CD4-positive, alpha-beta T cell treated with Interleukin-17A for 4 hours (primary cell): Measurements from ENCODE around the gene ZNF132.

Experiments
- DNase-seq: peaks from one replicate; pipeline ENCODE4 v3.0.0-alpha.2; 2020; ENCODE audit warnings: mixed read lengths

The ZNF132 gene

DNA sequence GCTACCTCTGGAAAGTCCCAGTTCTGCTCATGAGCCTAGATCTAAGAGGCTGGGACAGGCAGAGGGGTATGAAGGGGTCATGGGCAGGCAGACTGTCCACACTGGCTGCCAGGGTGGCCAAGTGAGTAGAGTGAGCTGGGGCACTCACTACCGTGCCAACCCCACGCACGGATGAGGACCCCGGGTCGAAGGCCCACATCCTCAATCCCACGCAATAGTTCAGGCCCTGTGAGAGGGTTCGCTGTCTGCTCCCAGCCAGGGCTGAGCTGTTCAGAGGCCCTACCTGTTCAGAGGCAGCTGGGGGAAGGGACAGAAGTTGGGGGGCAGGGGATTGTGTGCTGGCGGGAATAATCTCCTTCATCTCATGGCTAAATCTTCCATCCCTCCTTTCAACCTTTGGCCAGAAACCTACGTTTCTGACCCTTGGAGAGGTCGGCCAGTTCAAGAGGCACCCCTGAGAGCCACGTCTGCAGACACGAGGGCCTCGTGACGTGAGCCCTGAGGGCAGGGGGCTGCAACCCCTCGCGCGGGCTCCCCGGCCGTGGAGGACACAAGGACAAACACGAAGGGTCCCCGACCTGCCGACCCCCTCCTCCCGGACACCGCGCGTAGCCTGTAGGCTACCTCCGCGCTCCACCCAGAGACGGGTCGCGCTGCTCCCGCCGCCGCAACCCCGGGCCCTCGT, 53.9 kb downstream of the ZNF132 start:
- DNase-seq, result peak; percentile 25

DNA sequence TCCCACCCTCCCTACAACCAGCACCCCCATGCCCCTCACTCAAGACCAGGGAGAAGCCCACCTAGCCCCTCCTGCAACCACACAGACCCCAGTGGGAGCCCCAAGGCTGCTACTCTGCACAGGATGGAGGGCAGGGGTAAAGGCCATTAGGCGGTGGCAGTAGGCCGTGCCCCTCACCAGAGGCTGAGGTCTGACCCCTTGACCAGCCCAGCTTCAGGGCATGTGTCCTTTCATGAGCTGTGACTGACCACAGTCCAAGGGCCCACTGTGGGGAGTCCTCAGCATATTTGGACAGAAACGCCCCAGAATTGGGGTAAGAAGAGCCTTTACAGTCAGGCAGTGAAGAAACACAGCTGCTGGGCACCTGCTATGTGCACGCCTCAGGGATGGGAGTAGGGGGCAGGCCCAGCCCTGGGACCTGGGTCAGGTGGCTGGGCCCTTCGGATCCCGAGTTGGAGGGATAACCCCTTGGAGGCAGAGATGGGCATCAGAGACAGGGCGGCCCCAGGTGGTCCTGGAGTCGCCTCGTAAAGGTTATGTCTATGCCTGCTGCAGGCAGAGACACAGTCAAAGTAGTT, 54.6 kb downstream of the ZNF132 start:
- DNase-seq, result no peak

DNA sequence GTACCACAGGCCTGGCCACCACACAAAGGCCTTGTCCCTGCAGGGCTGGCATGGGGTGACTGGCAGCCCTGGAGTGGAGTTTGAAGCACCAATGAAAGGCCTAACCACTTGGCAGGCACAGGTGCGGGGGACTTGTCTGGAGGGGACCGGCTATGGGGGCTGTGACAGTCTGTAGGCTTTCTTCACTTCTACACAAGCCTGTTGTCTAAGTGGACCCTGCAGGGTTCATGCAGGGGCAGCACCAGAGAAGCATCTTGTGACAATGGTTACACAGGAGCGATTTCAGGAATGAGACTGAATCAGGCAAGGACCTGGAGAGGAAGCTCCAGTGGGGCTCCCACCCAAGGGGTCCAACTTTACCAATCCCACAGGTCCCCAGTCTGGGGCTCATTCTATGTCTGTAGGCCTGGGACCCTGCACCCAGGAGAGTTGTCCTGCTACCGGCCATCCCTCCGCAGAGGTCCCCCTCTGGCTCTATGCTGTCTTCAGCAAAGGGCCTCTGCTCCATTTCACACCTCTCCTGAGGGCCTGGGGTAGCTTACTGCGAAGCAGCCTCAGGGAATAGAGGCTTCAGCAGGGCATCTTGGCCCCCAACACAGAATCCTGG, 56.9 kb downstream of the ZNF132 start:
- DNase-seq, result no peak
